HCT116 (cell line): ENCODE measurements around the gene TIE1. TPM values are rescaled to one million over a fixed set of nuclear protein-coding genes. Genes with fewer than 3 reads are reported as not detected.

Experiments used
- ATAC-seq: fragments of 200-7000 bp; cut with Tn5 transposase; 2 replicates; pipeline ENCODE4 v1.9.1; 2020; ENCODE audit warnings: mild to moderate bottlenecking, moderate library complexity
- BruUV-seq: library from RNA; stranded (reverse); fragments of 400-500 nt; replicated peaks from 2 replicates; lab custom pipeline; 2021; lab: Mats Ljungman, UMichigan
- CTCF ChIA-PET: fragments of 300-600 bp; sonication (Branson Sonifier 250); formaldehyde crosslinking; loops from one replicate; lab custom pipeline; 2021; ENCODE audit warnings: antibody characterized with exemption; lab: Charles Lee
- POLR2A ChIA-PET: fragments of 300-600, 350-600 bp; sonication (Branson Sonifier 250); formaldehyde crosslinking; loops from one replicate; lab custom pipeline; 2021; ENCODE audit warnings: antibody characterized with exemption; lab: Charles Lee
- RAD21 ChIA-PET, 2 experiments: fragments of 300-600 bp; sonication (Branson Sonifier 250); formaldehyde crosslinking; loops; one replicate each; lab custom pipeline; 2023; ENCODE audit warnings: low total read pairs in 2 of 2; ENCODE audit not compliant: uncharacterized antibody in 2 of 2, unreplicated experiment in 2 of 2, low non-redundant PET in 1 of 2; lab: Charles Lee
- DNase-seq: peaks from one replicate; pipeline ENCODE4 v3.0.0-alpha.2; 2010; ENCODE audit warnings: low read depth, low spot score
- H2AFZ ChIP-seq: fragments of 200-600 bp; shearing (Covaris generic), sonication (generic); 2 replicates; pipeline ENCODE4 v1.6.1; 2017; ENCODE audit warnings: low read depth, mixed run types, mixed read lengths, antibody characterized with exemption, low read length; ENCODE audit not compliant: poor library complexity, severe bottlenecking
- H3K27ac ChIP-seq: 2 replicates; pipeline ENCODE4 v1.5.1; 2012; ENCODE audit warnings: low read depth, low read length
- H3K27me3 ChIP-seq: fragments of 200-600 bp; sonication (generic); 2 replicates; pipeline ENCODE4 v1.6.1; 2016; ENCODE audit warnings: mixed run types, low read length, mixed read lengths; ENCODE audit not compliant: insufficient read depth
- H3K36me3 ChIP-seq, 2 experiments: fragments of 200-500 bp in 1 of 2; fragments of 200-600 bp in 1 of 2; sonication (Bioruptor generic) in 1 of 2; sonication (generic) in 1 of 2; 2 replicates each; pipeline versions ENCODE4 v1.5.1 to v1.6.1; 2014 to 2016; ENCODE audit warnings: low read length in 2 of 2, inconsistent platforms in 1 of 2, mixed read lengths in 1 of 2, mixed run types in 1 of 2; ENCODE audit not compliant: insufficient read depth in 2 of 2, control insufficient read depth in 1 of 2
- H3K4me1 ChIP-seq, 2 experiments: fragments of 200-600 bp in 1 of 2; sonication (generic) in 1 of 2; 2 replicates each; pipeline versions ENCODE4 v1.5.1 to v1.6.1; 2012 to 2017; ENCODE audit warnings: low read length in 2 of 2, inconsistent platforms in 1 of 2, mild to moderate bottlenecking in 1 of 2, mixed read lengths in 1 of 2, mixed run types in 1 of 2, moderate library complexity in 1 of 2; ENCODE audit not compliant: insufficient read depth in 2 of 2, control insufficient read depth in 1 of 2
- H3K4me2 ChIP-seq: fragments of 200-600 bp; sonication (generic); 2 replicates; pipeline ENCODE4 v1.6.1; 2017; ENCODE audit warnings: mixed run types, low read length, mixed read lengths
- H3K4me3 ChIP-seq, 2 experiments: fragments of 200-600 bp in 1 of 2; sonication (generic) in 1 of 2; replicated peaks in 1 of 2; 2 replicates each; pipeline ENCODE4 v1.5.1; 2011 to 2016; ENCODE audit warnings: low read length in 2 of 2, control low read depth in 1 of 2, low read depth in 1 of 2, mild to moderate bottlenecking in 1 of 2, mixed read lengths in 1 of 2, mixed run types in 1 of 2
- H3K79me2 ChIP-seq: fragments of 200-600 bp; sonication (generic); 2 replicates; pipeline ENCODE4 v1.6.1; 2017; ENCODE audit warnings: mild to moderate bottlenecking, mixed run types, low read length, moderate library complexity, mixed read lengths; ENCODE audit not compliant: insufficient read depth
- H3K9ac ChIP-seq: fragments of 200-600 bp; sonication (generic); 2 replicates; pipeline ENCODE4 v1.6.1; 2016; ENCODE audit warnings: low read length, mixed read lengths
- H3K9me2 ChIP-seq: fragments of 200-600 bp; sonication (generic), shearing (Covaris generic); 2 replicates; pipeline ENCODE4 v1.6.1; 2017; ENCODE audit warnings: mixed run types, mild to moderate bottlenecking, moderate library complexity; ENCODE audit not compliant: insufficient read depth
- H3K9me3 ChIP-seq, 2 experiments: fragments of 200-500 bp in 1 of 2; fragments of 200-600 bp in 1 of 2; sonication (Bioruptor generic) in 1 of 2; sonication (generic) in 1 of 2; 2 replicates each; pipeline ENCODE4 v1.6.1; 2014 to 2017; ENCODE audit warnings: low read length in 2 of 2, mixed read lengths in 2 of 2, inconsistent platforms in 1 of 2, low read depth in 1 of 2, mild to moderate bottlenecking in 1 of 2, mixed run types in 1 of 2, moderate library complexity in 1 of 2; ENCODE audit not compliant: control insufficient read depth in 1 of 2, insufficient read depth in 1 of 2
- H4K20me1 ChIP-seq: fragments of 200-600 bp; sonication (generic), shearing (Covaris generic); 2 replicates; pipeline ENCODE4 v1.6.1; 2017; ENCODE audit warnings: mixed run types, mild to moderate bottlenecking, moderate library complexity; ENCODE audit not compliant: insufficient read depth
- ELF1 ChIP-seq: IDR thresholded peaks from 2 replicates; pipeline ENCODE4 v1.6.1; 2012; ENCODE audit warnings: low read depth, borderline replicate concordance
- EZH2 ChIP-seq: fragments of 200-600 bp; sonication (generic); IDR thresholded peaks from 2 replicates; pipeline ENCODE4 v1.6.1; 2017; ENCODE audit warnings: antibody characterized with exemption, mixed run types
- FOSL1 ChIP-seq: IDR thresholded peaks from 2 replicates; pipeline ENCODE4 v1.6.1; 2012; ENCODE audit warnings: low read depth
- JUND ChIP-seq: IDR thresholded peaks from 2 replicates; pipeline ENCODE4 v1.6.1; 2012
- POLR2A ChIP-seq: IDR thresholded peaks from 2 replicates; pipeline ENCODE4 v1.7.0; 2011; ENCODE audit warnings: borderline replicate concordance; ENCODE audit not compliant: insufficient read depth, insufficient read length; ENCODE audit errors: extremely low read depth
- SP1 ChIP-seq: IDR thresholded peaks from 2 replicates; pipeline ENCODE4 v1.6.1; 2012; ENCODE audit warnings: low read depth
- YY1 ChIP-seq: IDR thresholded peaks from 2 replicates; pipeline ENCODE4 v1.6.1; 2011; ENCODE audit warnings: low read length, low read depth, moderate library complexity, mild to moderate bottlenecking; ENCODE audit not compliant: insufficient replicate concordance; ENCODE audit errors: extremely low read depth
- ZNF274 ChIP-seq: fragments of 200-500 bp; sonication (Bioruptor generic); IDR thresholded peaks from 2 replicates; pipeline ENCODE4 v1.6.1; 2014; ENCODE audit warnings: mild to moderate bottlenecking, low read depth, low read length, inconsistent platforms
- intact Hi-C: fragments of 100-400 bp; cut with micrococcal nuclease; formaldehyde crosslinking; loops from 2 replicates; pipeline ENCODE4 v1.10.0; 2022
- total RNA-seq: library from RNA; stranded (reverse); gene quantifications from one replicate; pipeline ENCODE4 v1.2.1, GENCODE V29; 2021; ENCODE audit not compliant: unreplicated experiment
- TF ChIP-seq, protein P1 (sequence below), 3 experiments: fragments of 200-600 bp in 1 of 3; sonication (generic) in 1 of 3; IDR thresholded peaks in 2 of 3; conservative IDR thresholded peaks in 1 of 3; 2 replicates each; pipeline ENCODE4 v1.5.1; 2012 to 2017; ENCODE audit warnings: low read depth in 2 of 3, low read length in 2 of 3, antibody characterized with exemption in 1 of 3, borderline replicate concordance in 1 of 3, control low read depth in 1 of 3, mild to moderate bottlenecking in 1 of 3, mixed read lengths in 1 of 3, mixed run types in 1 of 3, moderate library complexity in 1 of 3; ENCODE audit not compliant: insufficient read depth in 1 of 3
- TF ChIP-seq, protein P2 (sequence below): IDR thresholded peaks from 2 replicates; pipeline ENCODE4 v1.6.1; 2012; ENCODE audit warnings: low read depth

The TIE1 gene
- total RNA-seq, 1 experiment from 2014 or later = not detected

DNA sequence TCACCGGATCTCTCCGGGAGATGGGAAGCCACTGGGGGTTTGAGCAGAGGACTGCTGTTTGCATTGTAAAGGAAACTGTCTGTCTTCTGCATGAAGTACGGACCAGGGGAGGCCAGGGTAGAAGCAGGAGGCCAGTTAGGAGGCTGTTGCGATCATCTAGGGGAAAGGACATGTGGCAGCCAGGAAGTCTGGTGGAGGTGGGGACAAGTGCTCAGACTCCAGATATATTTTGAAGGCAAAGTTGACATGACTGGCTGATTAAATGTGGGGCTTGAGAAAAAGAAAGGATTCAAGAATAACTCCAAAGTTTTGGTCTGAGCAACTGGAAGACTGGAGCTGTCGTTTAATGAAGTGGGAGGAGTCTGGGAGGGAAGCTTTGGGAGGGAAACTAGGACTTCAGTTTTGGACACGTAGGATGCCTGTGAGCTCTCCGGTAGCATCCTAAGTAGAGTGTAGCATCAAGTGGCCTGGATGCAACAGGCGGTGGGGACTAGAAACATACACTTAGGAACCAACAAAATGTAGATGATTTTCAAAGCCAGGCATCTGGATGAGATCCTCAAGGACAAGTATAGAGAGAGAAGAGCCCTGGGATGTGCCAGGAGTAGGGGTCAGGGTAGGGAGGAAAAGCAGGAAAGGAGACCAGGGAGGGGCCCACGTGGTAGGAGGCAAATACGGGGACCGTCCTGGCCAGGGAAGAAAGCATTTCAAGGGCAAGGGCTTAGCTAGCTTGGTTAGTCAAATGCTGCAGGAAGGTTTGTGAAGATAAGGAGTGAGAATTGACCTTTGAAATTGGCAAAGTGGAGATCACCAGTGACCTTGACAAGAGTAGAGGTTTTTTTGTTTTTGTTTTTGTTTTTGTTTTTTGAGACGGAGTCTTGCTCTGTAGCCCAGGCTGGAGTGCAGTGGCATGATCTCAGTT lies 11.7 kb upstream of the TIE1 start:
- Histone ChIP-seq H3K27me3 (0 out of 2 replicates have a peak, but pooled peaks cover 3% of the 10 kb centered on the region), H3K9me3 (no peaks in the 10 kb centered on the region), H3K4me3 (no peak overlapping the region), H3K79me2 (no peaks in the 10 kb centered on the region), H3K4me1 (peaks cover 16 to 31% of the 10 kb centered on the region in 2 experiments; a peak in 3 of 4 replicates), H3K9ac (no peak overlapping the region), H3K27ac (no peak overlapping the region), H3K4me2 (no peak overlapping the region), H4K20me1 (no peaks in the 10 kb centered on the region), H3K36me3 (no peaks in the 10 kb centered on the region), H3K9me2 (no peaks in the 10 kb centered on the region), H2AFZ (no peak overlapping the region)
- RAD21 ChIA-PET = no interaction called here
- no peak for TF ChIP-seq EZH2
- TF ChIP-seq JUND = no peak
- no peak for DNase-seq
- CTCF ChIA-PET = no interaction called here
- BruUV-seq = no TSS peak
- ATAC-seq = no peak
- POLR2A ChIA-PET = no interaction called here
- intact Hi-C loops = no loop called here

DNA sequence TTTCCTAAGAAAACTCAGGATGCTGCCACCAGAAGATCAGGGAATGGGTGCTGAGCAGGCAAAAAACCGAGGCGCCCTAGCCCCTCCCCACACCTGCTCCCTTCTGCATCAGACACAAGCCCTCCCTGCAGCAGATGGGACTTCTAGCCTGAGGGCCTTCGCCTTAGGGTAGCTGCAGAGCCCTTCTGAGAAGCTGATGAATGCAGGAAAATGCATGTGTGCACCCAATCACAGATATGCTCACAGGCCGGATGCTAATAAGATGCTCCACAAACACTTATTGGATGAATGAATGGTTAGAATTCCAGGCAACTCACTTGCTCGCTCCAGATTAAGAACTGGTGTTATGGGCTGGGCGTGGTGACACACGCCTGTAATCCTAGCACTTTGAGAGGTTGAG lies 8.6 kb upstream of the TIE1 start:
- ATAC-seq (no peak), DNase-seq (no peak)
- ChIA-PET RAD21 (no interaction called here), POLR2A (no interaction called here), CTCF (no interaction called here)
- no TSS peak for BruUV-seq
- Histone ChIP-seq H3K4me3 (no peak overlapping the region), H3K36me3 (no peaks in the 10 kb centered on the region), H3K9ac (no peak overlapping the region), H4K20me1 (no peaks in the 10 kb centered on the region), H3K9me2 (no peaks in the 10 kb centered on the region), H3K27ac (no peak overlapping the region), H3K4me2 (no peak overlapping the region), H3K79me2 (no peaks in the 10 kb centered on the region), H3K27me3 (0 out of 2 replicates have a peak, but pooled peaks cover 3% of the 10 kb centered on the region), H2AFZ (no peak overlapping the region), H3K9me3 (no peaks in the 10 kb centered on the region), H3K4me1 (peaks cover 8 to 16% of the 10 kb centered on the region in 2 experiments; a peak in 3 of 4 replicates)
- intact Hi-C loops = no loop called here
- no peak for TF ChIP-seq POLR2A
- TF ChIP-seq, protein P1, sequence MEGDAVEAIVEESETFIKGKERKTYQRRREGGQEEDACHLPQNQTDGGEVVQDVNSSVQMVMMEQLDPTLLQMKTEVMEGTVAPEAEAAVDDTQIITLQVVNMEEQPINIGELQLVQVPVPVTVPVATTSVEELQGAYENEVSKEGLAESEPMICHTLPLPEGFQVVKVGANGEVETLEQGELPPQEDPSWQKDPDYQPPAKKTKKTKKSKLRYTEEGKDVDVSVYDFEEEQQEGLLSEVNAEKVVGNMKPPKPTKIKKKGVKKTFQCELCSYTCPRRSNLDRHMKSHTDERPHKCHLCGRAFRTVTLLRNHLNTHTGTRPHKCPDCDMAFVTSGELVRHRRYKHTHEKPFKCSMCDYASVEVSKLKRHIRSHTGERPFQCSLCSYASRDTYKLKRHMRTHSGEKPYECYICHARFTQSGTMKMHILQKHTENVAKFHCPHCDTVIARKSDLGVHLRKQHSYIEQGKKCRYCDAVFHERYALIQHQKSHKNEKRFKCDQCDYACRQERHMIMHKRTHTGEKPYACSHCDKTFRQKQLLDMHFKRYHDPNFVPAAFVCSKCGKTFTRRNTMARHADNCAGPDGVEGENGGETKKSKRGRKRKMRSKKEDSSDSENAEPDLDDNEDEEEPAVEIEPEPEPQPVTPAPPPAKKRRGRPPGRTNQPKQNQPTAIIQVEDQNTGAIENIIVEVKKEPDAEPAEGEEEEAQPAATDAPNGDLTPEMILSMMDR (IDR thresholded peaks at IDR 0.05 in 2 of 3, conservative IDR thresholded peaks at IDR 0.05 in 1 of 3; ENCODE audit: borderline replicate concordance in 1 of 3, insufficient read depth in 1 of 3, low read depth in 2 of 3, low read length in 2 of 3) = no peak
- TF ChIP-seq, protein P2, sequence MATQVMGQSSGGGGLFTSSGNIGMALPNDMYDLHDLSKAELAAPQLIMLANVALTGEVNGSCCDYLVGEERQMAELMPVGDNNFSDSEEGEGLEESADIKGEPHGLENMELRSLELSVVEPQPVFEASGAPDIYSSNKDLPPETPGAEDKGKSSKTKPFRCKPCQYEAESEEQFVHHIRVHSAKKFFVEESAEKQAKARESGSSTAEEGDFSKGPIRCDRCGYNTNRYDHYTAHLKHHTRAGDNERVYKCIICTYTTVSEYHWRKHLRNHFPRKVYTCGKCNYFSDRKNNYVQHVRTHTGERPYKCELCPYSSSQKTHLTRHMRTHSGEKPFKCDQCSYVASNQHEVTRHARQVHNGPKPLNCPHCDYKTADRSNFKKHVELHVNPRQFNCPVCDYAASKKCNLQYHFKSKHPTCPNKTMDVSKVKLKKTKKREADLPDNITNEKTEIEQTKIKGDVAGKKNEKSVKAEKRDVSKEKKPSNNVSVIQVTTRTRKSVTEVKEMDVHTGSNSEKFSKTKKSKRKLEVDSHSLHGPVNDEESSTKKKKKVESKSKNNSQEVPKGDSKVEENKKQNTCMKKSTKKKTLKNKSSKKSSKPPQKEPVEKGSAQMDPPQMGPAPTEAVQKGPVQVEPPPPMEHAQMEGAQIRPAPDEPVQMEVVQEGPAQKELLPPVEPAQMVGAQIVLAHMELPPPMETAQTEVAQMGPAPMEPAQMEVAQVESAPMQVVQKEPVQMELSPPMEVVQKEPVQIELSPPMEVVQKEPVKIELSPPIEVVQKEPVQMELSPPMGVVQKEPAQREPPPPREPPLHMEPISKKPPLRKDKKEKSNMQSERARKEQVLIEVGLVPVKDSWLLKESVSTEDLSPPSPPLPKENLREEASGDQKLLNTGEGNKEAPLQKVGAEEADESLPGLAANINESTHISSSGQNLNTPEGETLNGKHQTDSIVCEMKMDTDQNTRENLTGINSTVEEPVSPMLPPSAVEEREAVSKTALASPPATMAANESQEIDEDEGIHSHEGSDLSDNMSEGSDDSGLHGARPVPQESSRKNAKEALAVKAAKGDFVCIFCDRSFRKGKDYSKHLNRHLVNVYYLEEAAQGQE = no peak
- TF ChIP-seq SP1 = no peak
- TF ChIP-seq FOSL1 = no peak
- no peak for TF ChIP-seq ELF1
- no peak for TF ChIP-seq ZNF274
- no peak for TF ChIP-seq YY1
- no peak for TF ChIP-seq EZH2
